Neural progenitor cell (in vitro differentiated cells): ENCODE results near the gene NSUN4.

Experiments
- EZH2 ChIP-seq: fragments of 200-600 bp; sonication (generic); IDR thresholded peaks from 2 replicates; pipeline ENCODE4 v1.6.1; 2017; ENCODE audit warnings: antibody characterized with exemption, mild to moderate bottlenecking, moderate library complexity
- TF ChIP-seq, protein P1 (sequence below): fragments of 200-600 bp; sonication (generic); IDR thresholded peaks from 2 replicates; pipeline ENCODE4 v1.5.1; 2017; ENCODE audit warnings: antibody characterized with exemption, mild to moderate bottlenecking

DNA sequence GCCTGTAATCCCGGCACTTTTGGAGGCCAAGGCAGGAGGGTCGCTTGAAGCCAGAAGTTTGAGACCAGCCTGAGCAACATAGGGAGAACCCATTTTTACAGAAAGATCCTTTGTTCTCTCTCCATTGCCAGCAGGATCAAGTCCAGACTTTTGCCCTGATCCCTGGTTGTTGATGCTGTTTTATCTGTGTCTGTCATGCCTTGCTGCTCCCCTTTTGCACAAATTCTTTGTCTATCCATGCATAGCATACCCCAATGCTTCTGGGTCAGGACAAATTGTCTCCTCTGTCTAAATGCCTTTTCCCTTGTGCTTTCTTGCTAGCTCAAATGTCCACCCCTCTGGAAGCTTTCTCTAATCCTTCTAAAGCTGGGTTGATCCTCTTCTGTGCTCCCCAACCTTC lies 28.2 kb downstream of the NSUN4 start:
- TF ChIP-seq, protein P1, sequence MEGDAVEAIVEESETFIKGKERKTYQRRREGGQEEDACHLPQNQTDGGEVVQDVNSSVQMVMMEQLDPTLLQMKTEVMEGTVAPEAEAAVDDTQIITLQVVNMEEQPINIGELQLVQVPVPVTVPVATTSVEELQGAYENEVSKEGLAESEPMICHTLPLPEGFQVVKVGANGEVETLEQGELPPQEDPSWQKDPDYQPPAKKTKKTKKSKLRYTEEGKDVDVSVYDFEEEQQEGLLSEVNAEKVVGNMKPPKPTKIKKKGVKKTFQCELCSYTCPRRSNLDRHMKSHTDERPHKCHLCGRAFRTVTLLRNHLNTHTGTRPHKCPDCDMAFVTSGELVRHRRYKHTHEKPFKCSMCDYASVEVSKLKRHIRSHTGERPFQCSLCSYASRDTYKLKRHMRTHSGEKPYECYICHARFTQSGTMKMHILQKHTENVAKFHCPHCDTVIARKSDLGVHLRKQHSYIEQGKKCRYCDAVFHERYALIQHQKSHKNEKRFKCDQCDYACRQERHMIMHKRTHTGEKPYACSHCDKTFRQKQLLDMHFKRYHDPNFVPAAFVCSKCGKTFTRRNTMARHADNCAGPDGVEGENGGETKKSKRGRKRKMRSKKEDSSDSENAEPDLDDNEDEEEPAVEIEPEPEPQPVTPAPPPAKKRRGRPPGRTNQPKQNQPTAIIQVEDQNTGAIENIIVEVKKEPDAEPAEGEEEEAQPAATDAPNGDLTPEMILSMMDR, result no peak
- no peak for TF ChIP-seq EZH2
